IMR-90 (cell line): Measurements from ENCODE around the gene ETFA. TPM values are rescaled to one million over a fixed set of nuclear protein-coding genes. Genes with fewer than 3 reads are reported as not detected.

Experiments used
- ATAC-seq: fragments of 200-7000 bp; cut with Tn5 transposase; 2 replicates; pipeline ENCODE4 v1.9.1; 2020; ENCODE audit warnings: low read depth, mild to moderate bottlenecking, moderate library complexity
- BruUV-seq: library from RNA; stranded (reverse); fragments of 400-500 nt; replicated peaks from 2 replicates; lab custom pipeline; 2021; lab: Mats Ljungman, UMichigan
- CTCF ChIA-PET: fragments of 300-600 bp; formaldehyde crosslinking; extraction: SDS; loops from one replicate; lab custom pipeline; 2021; ENCODE audit warnings: antibody characterized with exemption; lab: Yijun Ruan, JAX
- POLR2A ChIA-PET: fragments of 300-600 bp; sonication (Branson Sonifier 250); formaldehyde crosslinking; loops from one replicate; lab custom pipeline; 2022; ENCODE audit warnings: antibody characterized with exemption; ENCODE audit not compliant: unreplicated experiment; lab: Charles Lee
- DNase-seq: peaks from one replicate; pipeline ENCODE4 v3.0.0; 2013
- H2AFZ ChIP-seq: replicated peaks from 2 replicates; pipeline ENCODE3; 2013; ENCODE audit warnings: low read length, mild to moderate bottlenecking; ENCODE audit not compliant: poor library complexity
- H2AK5ac ChIP-seq: 2 replicates; pipeline ENCODE4 v1.6.1; 2013; ENCODE audit warnings: low read depth, low read length, inconsistent platforms
- H2AK9ac ChIP-seq: replicated peaks from 2 replicates; pipeline ENCODE3; 2013; ENCODE audit warnings: mild to moderate bottlenecking, low read depth, low read length, moderate library complexity; ENCODE audit not compliant: poor library complexity
- H2BK120ac ChIP-seq: 2 replicates; pipeline ENCODE4 v1.6.1; 2013; ENCODE audit warnings: low read depth, low read length, inconsistent platforms
- H2BK15ac ChIP-seq: 3 replicates; pipeline ENCODE4 v1.6.1; 2013; ENCODE audit warnings: low read depth, low read length, inconsistent platforms
- H2BK20ac ChIP-seq: 2 replicates; pipeline ENCODE4 v1.6.1; 2013; ENCODE audit warnings: low read depth, mild to moderate bottlenecking, inconsistent platforms, low read length, moderate library complexity
- H2BK5ac ChIP-seq: 2 replicates; pipeline ENCODE4 v1.6.1; 2013; ENCODE audit warnings: mild to moderate bottlenecking, low read depth, low read length, inconsistent platforms; ENCODE audit not compliant: poor library complexity, severe bottlenecking
- H3K14ac ChIP-seq: replicated peaks from 2 replicates; pipeline ENCODE4 v1.6.1; 2013; ENCODE audit warnings: low read depth, low read length, inconsistent platforms
- H3K18ac ChIP-seq: 2 replicates; pipeline ENCODE4 v1.6.1; 2013; ENCODE audit warnings: low read depth, low read length, control low read depth
- H3K23ac ChIP-seq: 2 replicates; pipeline ENCODE4 v1.6.1; 2013; ENCODE audit warnings: low read depth, low read length, inconsistent platforms
- H3K27ac ChIP-seq: 2 replicates; pipeline ENCODE4 v1.5.1; 2013; ENCODE audit warnings: mild to moderate bottlenecking, control low read depth, low read length; ENCODE audit not compliant: insufficient read depth
- H3K27me3 ChIP-seq: 2 replicates; pipeline ENCODE4 v1.6.1; 2013; ENCODE audit warnings: low read length; ENCODE audit not compliant: control insufficient read depth, insufficient read depth
- H3K36me3 ChIP-seq: 2 replicates; pipeline ENCODE4 v1.6.1; 2013; ENCODE audit warnings: low read length, mixed read lengths; ENCODE audit not compliant: control insufficient read depth, insufficient read depth
- H3K4ac ChIP-seq: 2 replicates; pipeline ENCODE4 v1.6.1; 2013; ENCODE audit warnings: low read depth, low read length, inconsistent platforms
- H3K4me1 ChIP-seq: 2 replicates; pipeline ENCODE4 v1.6.1; 2013; ENCODE audit warnings: low read length, mixed read lengths; ENCODE audit not compliant: control insufficient read depth, insufficient read depth
- H3K4me2 ChIP-seq: 2 replicates; pipeline ENCODE4 v1.6.1; 2013; ENCODE audit warnings: low read depth, mild to moderate bottlenecking, control low read depth, low read length, moderate library complexity
- H3K4me3 ChIP-seq: 2 replicates; pipeline ENCODE4 v1.5.1; 2013; ENCODE audit warnings: low read depth, mild to moderate bottlenecking, control low read depth, low read length, moderate library complexity; ENCODE audit not compliant: insufficient read depth
- H3K56ac ChIP-seq: 2 replicates; pipeline ENCODE4 v1.6.1; 2013; ENCODE audit warnings: low read length, inconsistent platforms; ENCODE audit not compliant: insufficient read depth; ENCODE audit errors: extremely low read depth
- H3K79me1 ChIP-seq, 2 experiments: 2 replicates each; pipeline ENCODE4 v1.6.1; 2013; ENCODE audit warnings: low read length in 2 of 2, inconsistent platforms in 1 of 2, low read depth in 1 of 2
- H3K9ac ChIP-seq: 2 replicates; pipeline ENCODE4 v1.6.1; 2013; ENCODE audit warnings: low read depth, low read length, control low read depth
- H3K9me1 ChIP-seq: 2 replicates; pipeline ENCODE4 v1.6.1; 2013; ENCODE audit warnings: low read length, inconsistent platforms; ENCODE audit not compliant: insufficient read depth
- H3K9me3 ChIP-seq: 2 replicates; pipeline ENCODE4 v1.6.1; 2013; ENCODE audit warnings: low read length; ENCODE audit not compliant: control insufficient read depth, insufficient read depth
- H4K20me1 ChIP-seq: 2 replicates; pipeline ENCODE4 v1.6.1; 2013; ENCODE audit warnings: low read length, inconsistent platforms; ENCODE audit not compliant: insufficient read depth
- H4K5ac ChIP-seq: 2 replicates; pipeline ENCODE4 v1.6.1; 2013; ENCODE audit warnings: mild to moderate bottlenecking, low read depth, low read length, control low read depth
- H4K8ac ChIP-seq, 2 experiments: 2 replicates each; pipeline ENCODE4 v1.6.1; 2013; ENCODE audit warnings: low read depth in 2 of 2, low read length in 2 of 2, control low read depth in 1 of 2, inconsistent platforms in 1 of 2
- H4K91ac ChIP-seq: 2 replicates; pipeline ENCODE4 v1.6.1; 2013; ENCODE audit warnings: low read depth, low read length, inconsistent platforms; ENCODE audit not compliant: insufficient read depth
- CEBPB ChIP-seq: IDR thresholded peaks from 2 replicates; pipeline ENCODE4 v1.6.1; 2012; ENCODE audit warnings: low read depth, low read length, improper control_type of control experiment
- CHD1 ChIP-seq: IDR thresholded peaks from 2 replicates; pipeline ENCODE4 v1.6.1; 2012; ENCODE audit warnings: low read depth, low read length, improper control_type of control experiment
- FOS ChIP-seq: fragments of 150-350 bp; IDR thresholded peaks from 2 replicates; pipeline ENCODE4 v1.6.1; 2016; ENCODE audit warnings: low read depth, low read length
- MAFK ChIP-seq: IDR thresholded peaks from 2 replicates; pipeline ENCODE4 v1.6.1; 2012; ENCODE audit warnings: low read depth, low read length, improper control_type of control experiment
- MAZ ChIP-seq: IDR thresholded peaks from 2 replicates; pipeline ENCODE4 v1.6.1; 2012; ENCODE audit warnings: low read depth, mild to moderate bottlenecking, low read length, improper control_type of control experiment, moderate library complexity, borderline replicate concordance
- MXI1 ChIP-seq: IDR thresholded peaks from 2 replicates; pipeline ENCODE4 v1.6.1; 2012; ENCODE audit warnings: low read depth, mild to moderate bottlenecking, low read length, moderate library complexity, borderline replicate concordance
- POLR2A ChIP-seq: IDR thresholded peaks from 2 replicates; pipeline ENCODE4 v1.6.1; 2012; ENCODE audit warnings: mild to moderate bottlenecking, low read depth, low read length
- RAD21 ChIP-seq: IDR thresholded peaks from 2 replicates; pipeline ENCODE4 v1.6.1; 2012; ENCODE audit warnings: low read length, improper control_type of control experiment
- RCOR1 ChIP-seq: IDR thresholded peaks from 2 replicates; pipeline ENCODE4 v1.6.1; 2012; ENCODE audit warnings: mild to moderate bottlenecking, low read length, improper control_type of control experiment; ENCODE audit not compliant: insufficient replicate concordance
- RFX5 ChIP-seq: IDR thresholded peaks from 2 replicates; pipeline ENCODE4 v1.8.0; 2012; ENCODE audit warnings: low read depth, mild to moderate bottlenecking, low read length, moderate library complexity
- SMC3 ChIP-seq: fragments of 150-350 bp; IDR thresholded peaks from 2 replicates; pipeline ENCODE4 v1.6.1; 2016; ENCODE audit warnings: low read depth, mild to moderate bottlenecking, antibody characterized with exemption, low read length, moderate library complexity
- WGBS, 2 experiments: methylation state at CpG; one replicate each; pipeline versions ENCODE4 v1.1.5 to v1.1.7; 2013; ENCODE audit warnings: missing lambda C conversion rate in 2 of 2; ENCODE audit not compliant: insufficient read length in 1 of 2; ENCODE audit errors: extremely low coverage in 2 of 2; 5-methylcytosine and 5-hydroxymethylcytosine counted together
- dilution Hi-C: fragments of 300-500 bp; cut with HindIII; formaldehyde crosslinking; loops from one replicate; pipeline ENCODE4 v1.14.3; 2018; ENCODE audit warnings: low sequenced_read_pairs; ENCODE audit not compliant: unreplicated experiment
- in situ Hi-C: fragments of 300-500 bp; cut with MboI; formaldehyde crosslinking; loops from 3 replicates; pipeline ENCODE4 v1.14.3; 2019; ENCODE audit warnings: low sequenced_read_pairs, inconsistent platforms, mixed read lengths
- intact Hi-C: fragments of 100-400 bp; cut with micrococcal nuclease; formaldehyde crosslinking; loops from 2 replicates; pipeline ENCODE4 v1.10.0; 2022
- polyA plus RNA-seq, 3 experiments: library from polyadenylated mRNA; depleted of rRNA; stranded (reverse); fragments of >200 nt; gene quantifications; 2 replicates each; pipeline ENCODE4 v1.2.3, GENCODE V29; 2012; ENCODE audit warnings: low replicate concordance in 1 of 3
- total RNA-seq: library from RNA; depleted of rRNA; stranded (reverse); fragments of >200 nt; gene quantifications from 2 replicates; pipeline ENCODE4 v1.2.3, GENCODE V29; 2012
- TF ChIP-seq, protein P1 (sequence below): fragments of 150-350 bp; IDR thresholded peaks from 2 replicates; pipeline ENCODE4 v1.6.1; 2016; ENCODE audit warnings: low read depth, mild to moderate bottlenecking, low read length, moderate library complexity, borderline replicate concordance

Gene ETFA
- total and polyA plus RNA-seq, 2 of the 4 experiments (the other 2 are of a cell fraction) = 115 to 172 TPM

DNA sequence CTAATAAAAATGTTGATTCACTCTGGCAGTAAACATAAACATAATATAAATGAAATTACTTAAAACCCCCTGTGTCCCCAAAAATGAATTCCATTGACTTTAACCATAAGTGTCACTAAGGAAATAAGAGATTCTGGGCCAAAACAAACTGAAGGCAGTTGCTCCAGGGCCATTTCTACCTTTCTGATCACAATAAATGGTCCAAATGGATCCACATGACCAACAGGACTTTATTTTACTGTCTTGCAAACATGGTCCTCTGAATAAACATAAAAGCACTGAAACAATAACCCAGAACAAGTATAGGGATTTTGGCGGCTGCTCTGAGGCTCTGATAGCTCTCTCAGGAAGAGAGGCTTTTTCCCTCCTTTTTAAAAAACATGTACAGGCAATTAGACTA, 77.3 kb downstream of the ETFA start:
- in situ Hi-C loops = loop anchor here (10.0 kb wide), 1 partner anchor 631 kb away; no protein-coding TSS in a partner anchor
- no TSS peak for BruUV-seq

More for the DNA sequence above, 77.3 kb downstream of the ETFA start:
- TF ChIP-seq, protein P1, sequence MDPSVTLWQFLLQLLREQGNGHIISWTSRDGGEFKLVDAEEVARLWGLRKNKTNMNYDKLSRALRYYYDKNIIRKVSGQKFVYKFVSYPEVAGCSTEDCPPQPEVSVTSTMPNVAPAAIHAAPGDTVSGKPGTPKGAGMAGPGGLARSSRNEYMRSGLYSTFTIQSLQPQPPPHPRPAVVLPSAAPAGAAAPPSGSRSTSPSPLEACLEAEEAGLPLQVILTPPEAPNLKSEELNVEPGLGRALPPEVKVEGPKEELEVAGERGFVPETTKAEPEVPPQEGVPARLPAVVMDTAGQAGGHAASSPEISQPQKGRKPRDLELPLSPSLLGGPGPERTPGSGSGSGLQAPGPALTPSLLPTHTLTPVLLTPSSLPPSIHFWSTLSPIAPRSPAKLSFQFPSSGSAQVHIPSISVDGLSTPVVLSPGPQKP = no peak
- no peak for TF ChIP-seq MAFK
- TF ChIP-seq RAD21 = no peak
- TF ChIP-seq MAZ = no peak
- TF ChIP-seq FOS = no peak
- no peak for TF ChIP-seq POLR2A
- TF ChIP-seq MXI1 = no peak
- TF ChIP-seq SMC3 = no peak
- no peak for TF ChIP-seq RCOR1
- TF ChIP-seq CHD1 = no peak
- no peak for TF ChIP-seq CEBPB
- no peak for TF ChIP-seq RFX5
- dilution Hi-C loops = no loop called here
- Histone ChIP-seq H3K9me1 (no peaks in the 10 kb centered on the region), H3K4me1 (no peaks in the 10 kb centered on the region; the same call in 1 of the 2 replicates), H4K5ac (no peak overlapping the region), H3K4me3 (no peak overlapping the region), H3K23ac (no peak overlapping the region), H3K79me1 (peaks cover 13 to 23% of the 10 kb centered on the region in 2 experiments; a peak in 3 of 4 replicates), H3K9me3 (no peaks in the 10 kb centered on the region), H3K27ac (no peak overlapping the region), H3K4ac (no peak overlapping the region), H2BK120ac (no peak overlapping the region), H2BK5ac (no peak overlapping the region), H3K18ac (no peak overlapping the region), H2AFZ (no peak overlapping the region), H3K36me3 (peaks cover 6% of the 10 kb centered on the region; the same call in 1 of the 2 replicates), H3K27me3 (no peaks in the 10 kb centered on the region), H2AK5ac (no peak overlapping the region), H2AK9ac (no peak overlapping the region), H4K8ac (no peak overlapping the region), H2BK15ac (no peak overlapping the region), H3K4me2 (no peak overlapping the region), H4K91ac (no peak overlapping the region), H3K56ac (no peak overlapping the region), H4K20me1 (peaks cover 3% of the 10 kb centered on the region; the same call in 1 of the 2 replicates), H2BK20ac (no peak overlapping the region), H3K14ac (no peak overlapping the region), H3K9ac (no peak overlapping the region)
- CTCF ChIA-PET = no interaction called here
- intact Hi-C loops = no loop called here
- no peak for DNase-seq
- POLR2A ChIA-PET = no interaction called here
- no peak for ATAC-seq
- whole genome bisulfite sequencing, 2 experiments = no CpG with 5 or more reads among the region's 1 CpG
